ENCODE data around the gene C8G. TPM values are rescaled to one million over a fixed set of nuclear protein-coding genes. Genes with fewer than 3 reads are reported as not detected.

C8G gene
- polyA plus RNA-seq, 3 donors, result 0.83 to 1.3 (median 1.2) TPM

DNA sequence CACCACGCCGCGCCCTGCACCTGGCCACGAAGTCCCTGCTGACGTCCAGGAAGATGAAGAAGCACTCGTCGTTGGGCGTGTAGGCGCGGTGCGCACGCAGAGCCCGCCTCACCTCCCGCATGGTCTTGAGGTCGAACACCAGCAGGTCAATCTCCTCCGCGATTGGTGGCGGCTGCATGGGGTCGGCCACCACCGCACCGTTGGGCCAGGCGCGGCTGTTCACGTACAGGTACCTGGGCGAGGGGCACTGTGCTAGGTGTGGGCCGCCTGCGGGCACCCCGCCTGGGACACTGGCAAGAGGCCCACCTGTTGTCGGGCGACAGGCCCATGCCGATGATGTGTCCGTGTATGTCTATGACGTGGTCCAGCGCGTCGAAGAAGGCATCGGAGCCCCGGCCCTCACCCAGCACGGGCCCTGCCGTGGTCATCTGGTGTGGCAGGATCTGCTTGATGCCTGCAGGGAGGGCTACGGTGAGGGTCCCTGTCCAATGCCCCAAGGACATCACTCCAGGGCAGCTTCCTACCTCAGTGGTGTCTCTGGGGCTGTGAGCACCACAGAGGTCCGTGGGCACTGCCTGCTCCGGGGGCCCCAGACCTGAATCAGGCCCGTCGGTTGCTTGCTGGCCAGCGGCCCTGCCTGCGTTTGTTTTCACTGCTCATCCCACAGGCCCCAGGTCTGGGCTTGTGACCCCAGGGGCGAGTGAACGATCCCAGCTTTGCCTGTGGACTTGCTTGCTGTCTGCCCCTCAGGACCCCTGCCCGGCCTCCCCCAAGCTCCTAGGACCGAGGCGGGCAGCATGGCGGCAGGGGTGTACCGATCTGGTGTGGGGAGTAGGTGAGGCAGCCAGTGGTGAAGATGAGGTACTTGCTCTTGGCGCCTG, 3.6 kb upstream of the C8G start:
- no peak for DNase-seq

DNA sequence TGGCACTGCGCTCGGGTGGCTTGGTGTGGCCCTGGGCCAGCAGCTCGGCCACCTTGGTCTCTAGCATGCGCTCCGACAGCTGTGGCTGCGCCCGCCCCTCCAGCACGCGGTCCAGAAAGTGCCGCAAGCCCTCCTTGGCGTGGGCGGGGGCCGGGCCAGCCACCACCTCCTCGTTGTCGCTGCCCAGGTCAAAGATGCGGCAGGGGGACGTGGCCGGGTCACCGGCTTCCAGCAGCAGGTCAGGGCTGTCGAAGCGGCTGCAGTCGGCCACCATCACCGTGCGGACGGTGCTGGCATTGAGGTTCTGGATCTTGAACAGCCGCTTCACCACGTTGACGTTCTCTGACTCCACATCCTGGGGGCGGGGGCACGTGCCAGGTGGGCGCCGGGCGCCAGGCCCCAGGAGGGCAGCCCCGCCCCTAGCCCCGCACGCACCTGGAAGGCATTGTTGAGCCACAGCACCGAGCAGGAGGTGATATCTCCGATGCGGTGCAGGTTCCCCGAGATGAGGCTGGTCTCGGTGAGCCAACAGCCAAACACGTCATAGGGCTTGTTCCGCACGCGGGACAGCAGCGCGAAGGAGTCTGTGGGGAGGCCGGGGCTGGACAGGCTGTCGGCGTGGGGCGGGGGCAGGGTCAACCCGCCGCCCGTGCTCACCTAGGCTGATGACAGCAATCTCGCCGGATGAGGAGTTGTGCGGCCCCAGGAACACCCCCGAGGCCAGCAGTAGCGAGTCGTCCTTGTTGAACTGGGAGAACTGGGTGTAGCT, 2.7 kb upstream of the C8G start:
- DNase-seq, result no peak

DNA sequence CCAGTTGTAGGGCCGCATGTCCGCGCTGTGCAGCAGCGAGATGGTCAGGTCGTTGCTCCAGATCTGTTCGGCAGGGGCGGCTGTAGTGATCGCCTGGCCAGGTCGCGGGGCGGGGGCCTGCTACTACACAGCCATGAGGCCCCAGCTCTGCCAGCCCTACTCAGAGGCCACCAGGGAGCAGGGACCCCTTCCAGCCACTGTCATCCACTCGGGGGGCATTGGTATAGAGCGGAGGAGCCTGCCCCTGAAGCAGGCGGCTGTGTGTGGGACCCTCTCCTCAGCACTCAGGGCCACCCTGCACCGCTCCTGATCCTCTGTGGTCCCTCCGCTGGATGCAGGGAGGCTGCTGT, 2.2 kb upstream of the C8G start:
- no peak for DNase-seq

DNA sequence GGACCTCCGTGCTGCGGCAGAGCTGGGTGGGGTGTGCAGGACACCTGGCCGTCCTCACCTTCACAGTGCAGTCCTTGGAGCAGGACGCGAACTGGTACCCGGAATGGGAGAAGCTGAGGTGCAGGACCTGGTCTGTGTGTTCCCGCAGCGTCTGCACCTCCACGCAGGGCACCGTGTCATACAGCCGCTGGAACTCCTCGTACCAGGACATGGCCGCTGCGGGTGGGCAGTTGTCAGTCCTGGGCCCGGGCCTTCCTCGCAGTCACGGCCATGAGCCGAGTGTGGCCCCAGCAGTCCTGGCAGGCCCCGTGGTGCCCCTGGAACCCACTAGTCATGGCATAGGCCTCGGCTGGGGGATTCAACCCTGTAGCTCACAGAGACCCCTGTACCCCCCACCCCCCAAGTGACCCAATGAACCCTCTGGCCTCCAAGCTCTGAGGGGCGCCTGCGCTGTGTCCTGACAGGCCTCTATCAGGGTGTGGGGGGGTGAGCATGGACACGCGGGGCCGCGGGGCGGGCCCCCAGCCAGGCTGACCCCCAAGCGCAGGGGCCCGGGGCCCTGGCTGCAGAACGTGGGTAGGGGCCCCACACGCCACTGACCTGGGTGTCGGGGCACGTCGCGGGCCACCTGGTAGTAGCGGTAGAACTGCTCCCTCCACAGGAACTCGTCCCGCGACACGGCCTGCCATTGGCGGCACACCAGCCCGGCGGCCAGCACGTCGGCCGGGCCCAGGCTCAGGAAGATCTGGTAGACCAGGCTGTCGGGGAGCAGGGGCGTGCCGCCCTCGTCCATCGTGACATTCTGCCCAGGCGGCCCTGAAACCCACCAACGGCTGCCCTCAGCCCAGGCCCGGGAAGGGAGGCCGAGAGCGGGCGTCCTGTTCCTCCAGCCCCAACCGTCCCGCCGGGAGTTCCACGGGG, 1.5 kb upstream of the C8G start:
- DNase-seq, result no peak

DNA sequence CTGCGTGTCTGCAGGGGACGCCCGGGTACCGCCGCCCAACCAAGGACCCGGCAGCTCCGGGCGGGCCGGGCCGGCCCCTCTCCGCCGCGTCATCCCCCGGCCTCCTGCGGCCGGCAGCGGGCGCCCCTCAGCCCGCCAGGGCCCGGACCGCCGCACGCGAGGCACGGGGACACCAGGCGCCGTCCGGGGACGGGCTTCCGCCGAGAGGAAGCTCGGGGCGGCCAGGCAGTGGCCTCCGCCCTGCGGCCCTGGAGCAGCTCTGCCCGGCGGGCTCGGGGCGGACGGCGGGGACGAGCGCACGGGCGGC, 878 bp upstream of the C8G start:
- DNase-seq, result no peak

DNA sequence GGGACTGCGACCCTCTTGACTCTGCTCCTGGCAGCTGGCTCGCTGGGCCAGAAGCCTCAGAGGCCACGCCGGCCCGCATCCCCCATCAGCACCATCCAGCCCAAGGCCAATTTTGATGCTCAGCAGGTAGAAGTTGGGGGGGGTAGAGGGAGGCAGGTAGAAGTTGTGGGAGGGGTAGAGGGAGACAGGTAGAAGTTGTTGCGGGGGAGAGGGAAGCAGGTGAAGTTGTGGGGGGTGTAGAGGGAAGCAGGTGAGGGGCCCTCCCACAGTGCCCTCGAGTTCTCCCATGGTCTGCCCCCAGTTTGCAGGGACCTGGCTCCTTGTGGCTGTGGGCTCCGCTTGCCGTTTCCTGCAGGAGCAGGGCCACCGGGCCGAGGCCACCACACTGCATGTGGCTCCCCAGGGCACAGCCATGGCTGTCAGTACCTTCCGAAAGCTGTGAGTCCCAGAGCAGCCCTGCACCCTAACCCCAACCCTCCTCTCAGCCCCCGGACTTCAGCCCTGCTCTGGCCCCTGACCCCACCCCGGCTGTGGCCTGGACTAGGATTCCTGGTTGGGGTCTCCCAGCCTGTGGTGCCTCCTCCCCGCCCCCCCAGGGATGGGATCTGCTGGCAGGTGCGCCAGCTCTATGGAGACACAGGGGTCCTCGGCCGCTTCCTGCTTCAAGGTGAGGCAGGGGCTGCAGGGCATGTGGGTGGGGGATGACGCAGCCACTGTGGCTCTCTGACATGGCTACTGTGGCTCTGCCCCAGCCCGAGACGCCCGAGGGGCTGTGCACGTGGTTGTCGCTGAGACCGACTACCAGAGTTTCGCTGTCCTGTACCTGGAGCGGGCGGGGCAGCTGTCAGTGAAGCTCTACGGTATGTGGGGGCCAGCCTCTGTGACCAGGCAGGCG, 537 bp downstream of the C8G start:
- no peak for DNase-seq

DNA sequence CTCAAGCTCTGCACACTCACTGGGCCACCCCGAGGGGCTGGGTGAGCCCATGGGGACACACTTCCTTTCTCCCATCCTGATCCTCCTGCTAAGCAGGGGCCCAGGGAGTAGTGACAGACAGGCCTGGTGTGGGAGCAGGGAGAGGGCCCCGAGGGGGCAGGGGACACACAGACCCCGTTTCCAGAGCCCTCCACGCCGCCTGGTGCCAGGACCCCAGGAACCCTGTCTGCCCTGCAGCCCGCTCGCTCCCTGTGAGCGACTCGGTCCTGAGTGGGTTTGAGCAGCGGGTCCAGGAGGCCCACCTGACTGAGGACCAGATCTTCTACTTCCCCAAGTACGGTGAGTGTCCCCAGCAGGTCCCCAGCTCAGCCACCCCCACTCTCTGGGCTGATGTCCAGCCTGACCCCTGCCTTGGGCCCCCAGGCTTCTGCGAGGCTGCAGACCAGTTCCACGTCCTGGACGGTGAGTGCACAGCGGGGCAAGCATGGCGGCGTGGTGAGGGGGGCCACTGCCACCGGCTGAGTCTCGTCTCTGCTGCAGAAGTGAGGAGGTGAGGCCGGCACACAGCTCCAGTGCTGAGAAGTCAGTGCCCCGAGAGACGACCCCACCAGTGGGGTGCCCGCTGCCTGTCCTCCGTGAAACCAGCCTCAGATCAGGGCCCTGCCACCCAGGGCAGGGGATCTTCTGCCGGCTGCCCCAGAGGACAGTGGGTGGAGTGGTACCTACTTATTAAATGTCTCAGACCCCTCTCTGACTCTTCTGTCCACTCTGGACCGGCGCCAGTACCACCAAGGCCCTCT, 1.4 kb downstream of the C8G start:
- no peak for DNase-seq

DNA sequence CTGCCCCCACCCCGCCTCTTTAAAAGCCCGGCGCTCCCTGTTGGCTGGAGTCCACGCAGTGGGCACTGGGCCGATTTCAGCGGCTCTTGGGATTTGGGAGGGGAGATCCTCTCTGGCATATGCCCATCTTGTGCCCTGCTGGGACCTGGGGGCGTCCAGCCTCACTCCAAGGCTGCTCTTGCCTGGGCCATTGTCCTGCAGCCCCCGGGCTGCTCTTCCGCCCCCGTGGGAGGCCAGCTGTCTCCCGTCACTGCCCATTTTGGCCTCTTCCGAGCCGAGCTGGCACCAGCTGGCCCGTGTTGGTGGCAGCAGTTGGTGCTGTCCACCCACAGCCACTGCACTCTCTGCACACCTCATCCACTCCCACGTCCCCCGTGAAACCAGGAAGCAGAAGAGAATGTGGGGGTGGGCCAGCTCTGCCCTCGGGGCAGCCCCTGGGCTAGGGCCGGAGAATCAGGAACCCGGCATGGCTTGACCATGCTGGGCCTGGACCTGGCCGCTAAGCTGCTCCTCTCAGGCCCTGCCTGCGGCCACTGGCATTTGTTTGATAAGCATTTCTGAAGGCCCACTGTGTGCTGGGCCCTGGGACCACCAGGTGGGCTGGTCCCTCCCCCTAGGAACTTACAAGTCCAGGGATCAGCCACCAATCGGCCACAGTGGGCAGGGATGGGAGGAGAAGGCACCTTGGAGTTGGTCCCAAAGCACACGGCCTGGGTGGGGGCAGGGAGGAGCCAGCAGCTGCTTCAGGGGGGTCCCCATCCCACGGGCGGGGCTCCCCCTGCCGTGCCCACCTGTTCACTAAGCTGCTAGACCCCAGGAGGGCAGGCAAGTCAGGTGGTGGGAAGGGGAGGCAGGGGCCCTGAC, 2.2 kb downstream of the C8G start:
- no peak for DNase-seq

DNA sequence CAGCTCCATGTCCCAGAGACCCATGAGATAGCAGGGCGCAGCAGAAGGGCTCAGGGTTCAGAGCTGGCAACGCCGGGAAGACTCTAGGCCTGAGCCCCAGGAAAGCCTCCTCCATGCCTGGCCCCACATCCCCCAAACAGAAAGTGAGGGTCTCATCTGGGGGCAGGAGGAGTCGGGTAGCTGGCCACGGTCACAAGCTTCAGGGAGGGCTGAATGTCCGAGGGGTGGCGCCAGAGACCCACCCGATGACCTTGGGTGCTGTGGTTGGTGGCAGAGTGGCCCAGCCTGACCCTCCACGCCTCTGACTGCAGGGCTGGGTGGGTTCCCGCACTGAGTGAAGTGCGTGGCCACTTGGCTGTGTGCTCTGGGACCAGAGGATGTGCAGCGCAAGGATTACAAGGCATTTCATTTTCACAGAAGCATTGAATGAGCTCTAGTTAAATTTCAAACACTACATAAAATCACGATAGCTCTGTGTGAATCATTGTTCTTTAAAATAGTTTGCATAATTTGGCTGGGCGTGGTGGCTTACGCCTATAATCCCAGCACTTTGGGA, 3.0 kb downstream of the C8G start:
- DNase-seq, result peak; percentile 20

DNA sequence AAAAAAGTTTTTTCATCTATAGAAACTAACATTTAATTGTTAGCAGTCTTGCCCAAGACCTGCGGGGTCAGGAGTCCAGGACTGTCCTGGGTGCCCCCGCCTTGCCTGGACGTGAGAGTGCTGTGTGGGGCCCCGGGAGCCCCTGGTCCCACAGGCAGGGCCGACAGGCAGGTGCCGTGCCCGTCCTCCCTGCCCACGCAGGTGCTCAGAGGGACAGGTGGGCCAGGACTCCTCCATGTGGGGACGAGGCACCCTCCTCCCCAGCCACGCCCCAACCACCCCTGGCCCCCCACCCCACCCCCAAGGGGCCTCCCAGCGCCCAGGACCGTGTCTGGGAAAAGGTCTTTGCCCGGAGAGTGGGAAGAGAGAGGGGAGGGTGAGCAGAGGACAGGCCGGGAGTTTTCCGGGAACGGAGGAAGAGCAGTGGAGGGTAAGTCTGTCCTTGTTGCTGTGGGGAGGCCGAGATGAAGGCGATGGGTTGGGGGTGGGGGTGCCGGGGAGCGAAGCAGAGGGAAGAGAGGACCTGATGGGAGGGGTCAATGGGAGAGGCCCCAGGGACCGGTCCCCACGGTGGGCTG, 4.3 kb downstream of the C8G start:
- DNase-seq, result no peak

DNA sequence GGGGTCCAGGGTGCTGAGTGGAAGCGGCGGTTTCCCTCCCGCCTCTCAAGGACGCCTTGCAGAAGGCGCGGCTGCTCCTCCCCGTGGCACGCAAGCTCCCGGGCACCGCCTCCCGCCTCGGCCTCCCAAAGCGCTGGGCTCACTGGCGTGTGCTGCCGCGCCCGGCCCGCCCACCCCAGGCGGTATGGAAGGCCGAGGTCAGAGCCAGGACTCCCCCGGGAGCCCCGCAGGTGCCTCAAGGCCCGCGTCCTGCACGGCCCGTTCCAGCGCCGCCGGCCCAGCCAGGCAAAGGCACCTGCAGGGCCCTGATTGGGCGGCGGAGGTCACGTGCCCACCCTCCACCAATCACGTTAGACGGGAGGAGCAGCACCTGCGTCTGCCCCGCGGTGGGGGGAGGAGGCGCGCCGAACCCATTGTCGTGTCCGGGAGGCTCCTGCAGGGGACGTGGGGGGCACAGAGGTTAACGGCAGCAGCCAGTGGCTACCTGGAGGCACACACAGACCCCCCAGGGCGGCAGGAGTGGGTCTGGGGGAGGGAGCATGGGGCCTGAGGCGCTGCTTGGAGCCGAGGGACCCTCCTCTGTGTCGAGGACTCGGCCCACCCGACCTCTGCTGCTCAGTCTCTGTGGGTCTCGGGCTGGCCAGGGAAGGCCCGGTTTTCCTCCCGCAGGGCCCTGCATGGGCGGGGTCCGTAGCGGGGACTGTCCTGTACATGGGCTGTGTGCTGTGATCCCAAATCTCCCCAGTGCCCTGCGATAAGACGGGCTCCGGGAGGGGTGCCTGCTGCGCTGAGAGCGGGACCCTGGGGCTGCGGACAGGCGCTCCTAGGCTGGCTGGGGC, 5.0 kb downstream of the C8G start:
- DNase-seq, result peak; percentile 92

DNA sequence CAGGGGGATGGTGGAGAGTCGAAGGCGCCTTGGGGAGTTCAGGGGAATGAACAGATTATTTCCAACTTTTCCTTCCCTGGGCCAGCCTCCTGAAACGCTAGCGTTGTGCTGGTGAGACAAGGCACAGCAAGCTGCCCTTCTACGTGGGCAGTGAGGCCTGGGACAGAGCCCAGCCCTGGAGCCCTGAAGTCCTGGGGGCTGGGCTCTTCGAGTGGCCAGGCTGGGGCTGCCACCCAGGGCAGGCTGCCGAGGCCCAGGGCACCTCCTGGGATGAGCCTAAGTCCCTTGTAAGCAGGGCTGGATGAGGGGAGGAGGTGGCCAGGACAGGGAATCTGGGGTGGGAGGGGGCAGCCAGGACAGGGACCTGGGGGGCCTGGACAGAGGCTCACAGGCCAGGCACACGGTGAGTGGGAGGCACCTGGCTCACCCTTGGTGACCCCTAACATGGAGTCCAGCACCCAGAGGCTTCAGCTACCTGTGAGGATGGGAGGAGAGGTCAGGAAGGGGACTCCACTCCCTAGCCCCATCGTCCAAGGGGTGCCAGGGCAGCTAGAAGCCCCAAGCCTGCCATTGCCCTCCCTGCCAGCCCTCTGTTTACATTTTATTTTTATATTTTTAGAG, 5.7 kb downstream of the C8G start:
- no peak for DNase-seq

DNA sequence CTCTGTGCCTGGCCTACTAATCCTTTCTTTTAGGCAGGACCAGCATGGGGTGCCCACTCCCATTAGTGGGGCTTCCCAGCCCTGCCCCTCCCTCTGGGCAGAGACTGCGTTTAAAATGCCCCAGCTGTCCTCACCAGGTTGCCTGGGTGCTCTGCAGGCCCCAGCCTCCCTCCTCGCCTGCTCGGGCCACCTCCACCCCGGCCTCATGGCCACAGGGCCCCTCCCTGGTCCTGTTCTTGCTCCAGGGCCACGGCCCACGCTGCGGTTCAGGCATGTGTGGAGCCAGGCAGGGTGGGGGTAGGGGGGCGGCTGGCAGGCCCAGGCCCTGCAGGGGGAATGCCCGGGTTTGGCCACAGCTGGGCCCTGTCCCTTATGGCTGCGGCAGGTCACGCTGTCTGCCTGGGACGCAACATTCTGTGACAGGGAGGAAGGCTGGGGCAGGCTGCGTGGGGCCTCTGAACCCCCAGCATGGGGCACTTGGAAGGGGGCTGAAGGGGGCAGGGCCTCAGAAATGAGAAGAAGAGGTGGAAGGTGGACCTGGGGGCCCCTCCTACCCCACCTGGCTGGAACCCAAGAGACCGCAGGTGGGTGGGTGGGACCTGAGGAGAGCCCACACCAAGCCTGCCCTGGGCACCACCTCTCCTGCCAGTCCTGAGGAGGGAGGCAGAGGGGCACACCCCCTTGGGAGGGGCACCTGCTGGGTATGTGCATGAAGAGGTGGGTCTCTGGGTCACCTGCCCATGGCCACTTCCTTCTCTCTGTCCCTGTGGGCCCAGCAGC, 6.7 kb downstream of the C8G start, which contains the start of gene LCN12:
LCN12 (plus strand) TSS at position 733 of the 780 bp plus-strand sequence. CDS start 55 bp downstream, outside the sequence.
- no peak for DNase-seq

DNA sequence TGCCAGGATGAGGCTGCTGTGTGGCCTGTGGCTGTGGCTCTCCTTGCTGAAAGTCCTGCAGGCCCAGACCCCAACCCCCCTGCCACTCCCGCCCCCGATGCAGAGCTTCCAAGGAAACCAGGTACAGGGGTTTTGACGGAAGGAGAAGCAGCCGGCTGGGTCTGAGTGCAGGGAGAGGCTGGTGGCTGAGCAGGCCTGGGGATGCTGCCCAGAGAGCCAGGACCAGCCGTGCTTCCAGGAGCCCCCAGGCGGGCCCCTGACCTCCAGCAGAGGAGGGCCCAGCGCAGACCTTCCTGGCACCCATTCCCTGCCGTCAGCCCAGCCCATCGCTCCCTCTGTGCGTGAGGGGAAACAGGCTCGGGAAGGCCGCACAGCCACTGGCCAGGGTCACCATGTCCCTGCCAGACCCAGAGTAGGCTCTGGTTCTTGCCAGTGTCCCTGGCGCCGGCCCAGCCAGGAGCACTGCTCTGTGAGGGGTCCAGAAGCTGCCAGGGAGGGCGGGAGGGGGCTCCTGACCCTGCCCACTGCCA, 7.3 kb downstream of the C8G start:
- DNase-seq, result no peak

DNA sequence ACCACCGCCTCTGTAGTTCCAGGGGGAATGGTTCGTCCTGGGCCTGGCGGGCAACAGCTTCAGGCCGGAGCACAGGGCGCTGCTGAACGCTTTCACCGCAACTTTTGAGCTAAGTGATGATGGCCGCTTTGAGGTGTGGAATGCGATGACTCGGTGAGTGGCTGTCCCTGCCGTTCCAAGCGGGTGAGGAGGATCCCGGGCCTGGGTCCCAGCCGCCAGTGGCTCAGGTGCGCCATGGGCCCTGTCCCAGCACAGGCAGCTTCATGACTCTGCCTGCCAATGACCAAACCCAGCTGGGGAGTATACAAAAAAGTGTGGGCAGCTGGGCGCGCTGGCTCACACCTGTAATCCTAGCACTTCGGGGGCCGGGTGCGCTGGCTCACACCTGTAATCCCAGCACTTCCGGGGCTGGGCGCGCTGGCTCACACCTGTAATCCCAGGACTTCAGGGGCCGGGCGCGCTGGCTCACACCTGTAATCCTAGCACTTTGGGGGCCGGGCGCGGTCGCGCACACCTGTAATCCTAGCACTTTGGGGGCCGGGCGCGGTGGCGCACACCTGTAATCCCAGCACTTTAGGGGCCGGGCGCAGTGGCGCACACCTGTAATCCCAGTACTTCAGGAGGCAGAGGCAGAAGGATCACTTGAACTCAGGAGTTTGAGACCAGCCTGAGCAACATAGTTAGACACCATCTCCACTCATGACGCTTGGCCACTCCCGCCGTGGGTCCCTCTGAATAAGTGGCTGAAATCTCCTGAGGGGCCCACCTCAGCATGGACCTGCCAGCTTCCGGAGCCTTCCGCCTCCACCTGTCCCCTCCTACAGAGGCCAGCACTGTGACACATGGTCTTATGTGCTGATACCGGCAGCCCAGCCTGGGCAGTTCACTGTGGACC, 8.1 kb downstream of the C8G start:
- no peak for DNase-seq
